Endothelial cell of umbilical vein (primary cell): ENCODE data around the gene HSPB3. TPM values are rescaled to one million over a fixed set of nuclear protein-coding genes. Genes with fewer than 3 reads are reported as not detected.
A peak's percentile ranks its signal among the peaks of the same experiment; 100 is the strongest.

Experiments
- BruUV-seq: library from RNA; stranded (reverse); fragments of 400-500 nt; replicated peaks from 2 replicates; lab custom pipeline; 2021; lab: Mats Ljungman, UMichigan
- CTCF ChIA-PET: fragments of 300-600, 350-600 bp; sonication (Branson Sonifier 250); formaldehyde crosslinking; loops from one replicate; lab custom pipeline; 2021; ENCODE audit warnings: antibody characterized with exemption, inconsistent platforms; lab: Charles Lee
- POLR2A ChIA-PET: fragments of 300-600, 350-600 bp; sonication (Branson Sonifier 250); formaldehyde crosslinking; loops from one replicate; lab custom pipeline; 2021; ENCODE audit warnings: antibody characterized with exemption, inconsistent platforms; lab: Charles Lee
- DNase-seq: peaks from one replicate; pipeline ENCODE4 v3.0.0-alpha.2; 2011; ENCODE audit warnings: low read depth, low spot score
- FAIRE-seq: peaks from 2 replicates; lab custom pipeline; 2011; peaks lifted over from hg19 to GRCh38; lab: Jason Lieb, UNC
- H2AFZ ChIP-seq: 2 replicates; pipeline ENCODE4 v1.6.0; 2012; ENCODE audit warnings: low read depth, low read length, control low read depth, inconsistent platforms
- H3K27ac ChIP-seq: 2 replicates; pipeline ENCODE4 v1.5.1; 2011; ENCODE audit warnings: low read depth, mild to moderate bottlenecking, control low read depth, low read length, moderate library complexity; ENCODE audit not compliant: insufficient read depth
- H3K27me3 ChIP-seq, 2 experiments: 2 replicates each; pipeline versions ENCODE4 v1.6.0 to v1.6.1; 2011; ENCODE audit warnings: low read length in 2 of 2, mixed read lengths in 1 of 2; ENCODE audit not compliant: control insufficient read depth in 2 of 2, insufficient read depth in 2 of 2
- H3K36me3 ChIP-seq, 2 experiments: 2 replicates in 1 of 2; 3 replicates in 1 of 2; pipeline ENCODE4 v1.5.1; 2011; ENCODE audit warnings: low read length in 2 of 2, mild to moderate bottlenecking in 1 of 2, moderate library complexity in 1 of 2; ENCODE audit not compliant: control insufficient read depth in 2 of 2, insufficient read depth in 2 of 2; ENCODE audit errors: extremely low read depth in 1 of 2
- H3K4me1 ChIP-seq: 3 replicates; pipeline ENCODE4 v1.5.1; 2011; ENCODE audit warnings: mild to moderate bottlenecking, low read length; ENCODE audit not compliant: control insufficient read depth, insufficient read depth; ENCODE audit errors: extremely low read depth
- H3K4me2 ChIP-seq: 2 replicates; pipeline ENCODE4 v1.6.1; 2011; ENCODE audit warnings: low read length, control low read depth, mixed read lengths; ENCODE audit not compliant: insufficient read depth
- H3K4me3 ChIP-seq, 3 experiments: fragments of 200-600 bp in 1 of 3; sonication (generic), shearing (Covaris generic) in 1 of 3; replicated peaks in 1 of 3; 2 replicates each; pipeline ENCODE4 v1.5.1; 2011 to 2016; ENCODE audit warnings: control low read depth in 3 of 3, low read length in 3 of 3, mild to moderate bottlenecking in 2 of 3, inconsistent platforms in 1 of 3, low read depth in 1 of 3, moderate library complexity in 1 of 3; ENCODE audit not compliant: insufficient read depth in 1 of 3
- H3K79me2 ChIP-seq: 2 replicates; pipeline ENCODE4 v1.6.0; 2012; ENCODE audit warnings: low read length, inconsistent platforms; ENCODE audit not compliant: control insufficient read depth, insufficient read depth
- H3K9ac ChIP-seq: replicated peaks from 2 replicates; pipeline ENCODE3; 2011; ENCODE audit warnings: low read length, control low read depth; ENCODE audit not compliant: insufficient read depth; ENCODE audit errors: extremely low read depth
- H3K9me1 ChIP-seq: replicated peaks from 3 replicates; pipeline ENCODE4 v1.6.0; 2011; ENCODE audit warnings: mild to moderate bottlenecking, low read length; ENCODE audit not compliant: control insufficient read depth, insufficient read depth; ENCODE audit errors: extremely low read depth
- H3K9me3 ChIP-seq: replicated peaks from 2 replicates; pipeline ENCODE4 v1.5.1; 2012; ENCODE audit warnings: low read length, inconsistent platforms; ENCODE audit not compliant: control insufficient read depth, insufficient read depth
- H4K20me1 ChIP-seq: replicated peaks from 2 replicates; pipeline ENCODE3; 2011; ENCODE audit warnings: mild to moderate bottlenecking, low read length; ENCODE audit not compliant: control insufficient read depth, insufficient read depth; ENCODE audit errors: extremely low read depth
- CTCF ChIP-seq, 2 donors: IDR thresholded peaks; 1 replicate in 1 of 2; 2 replicates in 1 of 2; pipeline ENCODE4 v1.5.1; 2011; ENCODE audit warnings: low read length in 2 of 2, mild to moderate bottlenecking in 2 of 2, moderate library complexity in 2 of 2, control low read depth in 1 of 2, inconsistent platforms in 1 of 2, low read depth in 1 of 2; ENCODE audit not compliant: insufficient read depth in 1 of 2; ENCODE audit errors: extremely low read depth in 1 of 2
- EZH2 ChIP-seq: IDR thresholded peaks from 2 replicates; pipeline ENCODE4 v1.6.1; 2012; ENCODE audit warnings: borderline replicate concordance, low read depth, mild to moderate bottlenecking, moderate library complexity, low read length, inconsistent platforms; ENCODE audit not compliant: severe bottlenecking
- FOS ChIP-seq: IDR thresholded peaks from 2 replicates; pipeline ENCODE4 v1.6.1; 2011; ENCODE audit warnings: mild to moderate bottlenecking, low read length, moderate library complexity, borderline replicate concordance; ENCODE audit not compliant: insufficient read depth
- GATA2 ChIP-seq: IDR thresholded peaks from 2 replicates; pipeline ENCODE4 v1.7.0; 2011; ENCODE audit warnings: low read depth, mild to moderate bottlenecking, moderate library complexity, mixed read lengths, low read length; ENCODE audit not compliant: insufficient read length, insufficient read depth
- JUN ChIP-seq: IDR thresholded peaks from 2 replicates; pipeline ENCODE4 v1.6.1; 2011; ENCODE audit warnings: borderline replicate concordance, low read depth; ENCODE audit not compliant: insufficient read length, insufficient read depth
- MAX ChIP-seq: IDR thresholded peaks from 2 replicates; pipeline ENCODE4 v1.6.1; 2011; ENCODE audit not compliant: insufficient read depth, insufficient read length
- MYC ChIP-seq: IDR thresholded peaks from one replicate; pipeline ENCODE4 v1.6.1; 2011; ENCODE audit warnings: mild to moderate bottlenecking, low read depth, low read length
- POLR2A ChIP-seq: IDR thresholded peaks from 2 replicates; pipeline ENCODE4 v1.6.1; 2012; ENCODE audit warnings: low read depth, mild to moderate bottlenecking, control low read depth, low read length
- POLR2AphosphoS5 ChIP-seq: IDR thresholded peaks from 2 replicates; pipeline ENCODE4 v1.6.1; 2012; ENCODE audit warnings: low read depth, mild to moderate bottlenecking, control low read depth, low read length, moderate library complexity; ENCODE audit not compliant: insufficient read depth
- dilution Hi-C: fragments of 300-500 bp; cut with MboI; formaldehyde crosslinking; loops from one replicate; pipeline ENCODE4 v1.15.0; 2019; ENCODE audit warnings: low sequenced_read_pairs; ENCODE audit not compliant: extremely low pct_ligation_motif_present
- intact Hi-C: fragments of 100-400 bp; cut with micrococcal nuclease; formaldehyde crosslinking; loops from one replicate; pipeline ENCODE4 v1.10.0; 2022
- polyA plus RNA-seq, 4 experiments: library from polyadenylated mRNA; depleted of rRNA in 3 of 4; stranded (reverse) in 3 of 4; unstranded in 1 of 4; fragments of >200 nt; gene quantifications; 2 replicates each; pipeline versions ENCODE4 v1.2.1 to v1.2.3, GENCODE V29; 2011 to 2012; ENCODE audit warnings: missing spikeins in 1 of 4
- total RNA-seq: library from RNA; stranded (reverse); gene quantifications from 2 replicates; pipeline ENCODE4 v1.2.3, GENCODE V29; 2021

Gene HSPB3
- total and polyA plus RNA-seq, 2 donors (not counting 3 experiments of a cell fraction or from before 2014, with no cell fraction given): not detected

- H4K20me1 ChIP-seq: no peaks in the 10 kb centered on the region
- TF ChIP-seq FOS (no peak), CTCF (IDR thresholded peaks at IDR 0.05; ENCODE audit: extremely low read depth in 1 of 2, insufficient read depth in 1 of 2, low read depth in 1 of 2, low read length in 2 of 2) (no peak), POLR2AphosphoS5 (no peak), MAX (no peak), POLR2A (no peak), EZH2 (no peak), JUN (no peak), GATA2 (no peak), MYC (no peak)
- POLR2A ChIA-PET: no interaction called here
- no peak overlapping the region for H2AFZ ChIP-seq
- H3K4me2 ChIP-seq: no peak overlapping the region
- DNase-seq (no peak), FAIRE-seq (peak; percentile 63)
- dilution Hi-C loops (no loop called here), intact Hi-C loops (no loop called here)
- BruUV-seq: no TSS peak
- H3K9me1 ChIP-seq: no peaks in the 10 kb centered on the region
- H3K27me3 ChIP-seq: peaks cover 3 to 19% of the 10 kb centered on the region in 2 experiments
- no peak overlapping the region for H3K4me3 ChIP-seq
- no peak overlapping the region for H3K9ac ChIP-seq
- no peaks in the 10 kb centered on the region for H3K4me1 ChIP-seq
- no peaks in the 10 kb centered on the region for H3K79me2 ChIP-seq
- no peaks in the 10 kb centered on the region for H3K9me3 ChIP-seq
- CTCF ChIA-PET: interaction anchor here (5.7 to 6.8 kb wide), 3 partner anchors 51 to 375 kb away, joined by 49 to 100 read pairs (median 65); no protein-coding TSS in a partner anchor
- H3K27ac ChIP-seq: no peak overlapping the region
- no peaks in the 10 kb centered on the region for H3K36me3 ChIP-seq
Observed at GRCh38 chr5:54492178-54492577, 36.7 kb downstream of the HSPB3 start.
